Activated CD4-positive, alpha-beta T cell treated with anti-CD3 and anti-CD28 coated beads for 24 hours (primary cell): ENCODE data around the gene ZNF329.
"Not testable (repeated sequence)": the region's sequence is repeated elsewhere in the genome, so short reads cannot be mapped to it uniquely, and the experiment has no call there.

Source experiments
- DNase-seq, 2 donors: peaks; one replicate each; pipeline ENCODE4 v3.0.0-alpha.2; 2020; ENCODE audit warnings: low read depth in 2 of 2

Gene ZNF329

DNA sequence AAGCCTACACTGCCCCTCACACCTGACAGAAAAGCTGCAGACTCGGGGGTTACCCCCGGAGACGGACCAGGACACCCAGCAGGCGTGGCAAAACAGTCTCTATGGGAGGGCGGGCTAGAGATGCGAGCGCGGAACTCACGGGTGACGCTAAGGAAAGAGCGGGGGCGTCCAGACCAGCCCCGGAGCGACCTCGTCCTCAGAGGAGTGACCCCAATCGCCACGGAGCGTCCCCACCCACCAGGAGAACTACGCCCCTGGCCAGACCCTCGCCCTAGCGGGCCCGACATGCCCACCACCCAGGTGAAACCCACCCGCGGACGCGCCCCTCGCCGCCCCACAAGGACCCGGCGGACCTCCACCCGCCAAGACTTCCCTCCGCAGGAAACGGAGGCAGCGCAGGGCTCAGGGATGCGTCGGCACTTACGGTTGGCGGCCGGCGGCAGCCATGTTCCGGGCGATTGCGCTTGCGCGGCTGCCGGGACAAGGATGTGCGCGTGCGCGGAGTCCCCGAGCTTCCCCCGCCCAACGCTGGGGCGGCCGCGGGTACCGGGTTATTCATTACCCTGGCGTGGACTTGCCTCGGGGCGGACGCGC, at the start of gene ZNF329:
Gene ZNF329, minus strand, starts transcription at position 462 of the 594 bp plus-strand sequence. CDS start 21,286 bp downstream, outside the sequence.
- peak; percentile 89 to 91 for DNase-seq

DNA sequence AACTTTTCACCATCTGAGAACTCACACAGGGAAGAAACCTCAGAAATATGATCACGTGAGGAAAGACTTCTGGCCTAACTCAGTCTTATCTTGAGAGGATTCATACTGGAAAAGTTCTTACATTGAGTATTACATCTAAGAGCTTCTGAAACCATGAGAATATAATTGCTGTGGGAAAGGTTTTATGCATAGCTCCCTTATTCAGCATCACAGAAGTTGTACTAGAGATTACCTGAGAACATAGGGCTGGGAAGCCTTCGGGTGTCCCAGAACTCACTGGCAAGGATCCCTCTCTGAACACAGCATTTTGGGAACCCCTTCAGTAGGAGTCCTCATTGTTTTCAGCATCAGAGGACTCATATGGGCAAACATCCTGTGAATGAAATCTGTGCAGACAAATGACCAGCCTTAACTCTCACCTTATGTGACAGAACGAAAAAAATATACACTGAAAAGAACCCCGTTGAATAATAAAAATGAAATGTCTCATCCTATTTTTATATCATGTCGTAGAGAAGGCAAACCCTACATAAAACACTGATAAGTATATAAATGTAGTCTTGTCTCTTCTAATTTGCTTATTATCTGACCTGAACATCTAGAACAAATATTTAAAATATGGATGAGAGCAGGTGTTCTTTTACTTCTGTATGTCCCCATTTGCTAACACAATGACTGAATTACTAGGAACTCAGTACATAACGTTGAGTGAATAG, 46.5 kb upstream of the ZNF329 start:
- DNase-seq, result no peak

DNA sequence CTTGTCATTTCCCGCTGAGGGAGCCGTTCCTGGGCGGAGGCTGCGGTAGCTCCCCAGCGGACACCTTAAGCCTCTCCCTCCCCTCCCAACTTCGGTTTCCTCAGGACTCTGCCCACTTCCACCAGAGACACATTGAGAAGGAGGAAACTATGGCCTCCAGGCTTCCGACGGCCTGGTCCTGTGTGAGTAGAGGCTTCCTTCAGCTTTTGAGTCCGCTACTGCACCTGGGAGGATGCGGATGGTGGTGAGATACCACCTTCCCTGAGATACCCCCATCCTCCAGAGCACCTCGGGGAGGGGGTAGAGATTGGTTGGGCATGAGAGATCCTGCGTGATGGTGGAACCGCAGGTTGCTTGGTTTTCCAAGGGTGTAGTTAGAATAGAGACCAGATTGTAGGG, 33.2 kb upstream of the ZNF329 start:
- DNase-seq, result peak in 1 of 2 donors; percentile 14

DNA sequence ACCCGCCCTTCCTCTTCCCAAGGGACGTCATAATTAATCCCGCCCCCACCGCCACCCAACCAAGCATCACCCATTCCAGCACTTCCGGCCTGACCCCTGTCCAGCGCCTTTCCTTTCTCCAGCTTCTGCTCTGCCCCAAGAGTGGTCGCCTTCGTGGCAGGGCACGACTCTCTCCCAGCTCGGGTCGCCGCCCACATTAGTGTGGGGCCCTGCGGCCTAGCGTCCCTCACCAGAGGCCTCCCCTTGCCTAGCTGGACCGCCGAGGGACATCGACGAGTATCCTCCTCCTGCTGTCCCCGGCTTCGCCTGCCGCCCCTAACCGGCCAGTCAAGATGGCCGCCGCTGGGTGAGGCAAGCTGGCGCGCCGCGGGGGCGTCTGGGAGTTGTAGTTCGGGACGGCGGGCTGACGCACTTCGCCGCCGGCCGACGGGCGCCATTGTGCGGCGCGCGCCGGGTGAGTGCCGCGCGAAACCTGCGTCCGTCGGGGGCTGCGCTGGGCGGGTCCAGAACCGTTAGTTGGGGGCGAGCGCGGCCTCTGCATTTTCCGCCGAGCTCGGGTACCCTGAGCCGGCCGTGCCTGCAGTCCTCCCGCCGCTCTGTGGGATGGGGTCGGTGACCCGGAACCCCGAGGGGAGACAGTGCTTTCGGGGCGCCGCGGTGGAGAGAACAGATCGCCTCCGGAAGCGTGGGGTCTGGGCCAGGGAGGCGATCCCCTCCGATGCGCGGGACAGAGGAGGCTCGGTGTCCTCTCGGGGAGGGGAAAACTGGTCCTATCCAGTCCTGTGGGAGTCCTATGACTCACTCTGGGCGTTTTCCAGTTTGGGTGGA, 32.6 kb upstream of the ZNF329 start, which contains the start of gene ZNF274:
Gene ZNF274, plus strand, starts transcription at position 73 of the 828 bp plus-strand sequence. CDS start 905 bp downstream, outside the sequence.
- DNase-seq, result peak; percentile 88 to 90

DNA sequence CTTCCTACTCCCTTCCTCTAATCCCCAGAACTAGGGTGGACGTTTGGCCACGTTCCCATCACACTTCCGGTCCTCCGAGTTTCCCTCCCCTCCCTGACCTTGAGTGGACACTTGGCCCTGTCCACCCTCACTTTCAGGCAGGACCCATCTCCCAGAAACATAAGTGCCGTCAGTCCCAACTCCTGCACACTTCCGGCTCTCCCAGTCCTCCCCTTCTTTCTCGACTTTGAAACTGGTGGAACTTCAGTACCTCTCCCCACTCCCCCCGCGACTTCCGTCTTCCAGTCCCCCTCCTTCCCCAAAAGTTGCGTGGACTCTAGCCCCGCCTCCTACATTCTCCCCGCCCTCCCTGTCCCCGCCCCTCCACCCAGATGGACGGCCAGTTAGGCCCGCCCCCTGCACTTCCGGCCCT, 32.0 kb upstream of the ZNF329 start:
- peak in 1 of 2 donors; percentile 70 for DNase-seq

DNA sequence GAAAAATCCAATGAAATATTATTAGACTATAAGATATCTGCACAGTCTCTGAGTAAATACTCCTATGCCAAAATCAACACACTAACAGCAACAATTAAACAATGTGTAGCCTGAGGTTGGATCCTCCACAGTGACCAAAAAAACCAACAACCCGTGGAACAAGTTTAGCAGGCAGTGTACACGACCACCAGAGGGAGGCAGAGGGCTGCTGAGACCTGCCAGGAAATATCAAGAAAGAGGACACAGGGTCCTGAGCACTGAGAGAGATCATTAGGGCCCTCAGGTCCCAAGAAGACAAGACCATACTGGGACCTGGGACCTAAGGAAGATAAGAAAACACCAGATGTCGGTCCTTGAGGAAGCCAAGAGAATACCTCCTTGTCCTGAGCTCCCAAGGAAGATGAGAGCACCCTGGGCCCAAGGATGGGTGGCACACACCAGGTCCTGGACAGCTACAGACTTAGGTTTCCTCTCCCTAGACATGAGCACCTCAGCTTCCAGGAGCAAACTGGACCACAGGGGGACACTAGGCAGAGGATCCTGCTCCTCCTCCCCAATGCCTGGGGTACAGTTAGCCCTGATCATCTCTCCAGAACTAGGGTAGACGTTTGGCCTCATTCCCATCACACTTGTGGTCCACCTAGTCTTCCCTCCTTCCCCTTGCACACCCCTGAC, 31.4 kb upstream of the ZNF329 start:
- DNase-seq, result peak; percentile 31

DNA sequence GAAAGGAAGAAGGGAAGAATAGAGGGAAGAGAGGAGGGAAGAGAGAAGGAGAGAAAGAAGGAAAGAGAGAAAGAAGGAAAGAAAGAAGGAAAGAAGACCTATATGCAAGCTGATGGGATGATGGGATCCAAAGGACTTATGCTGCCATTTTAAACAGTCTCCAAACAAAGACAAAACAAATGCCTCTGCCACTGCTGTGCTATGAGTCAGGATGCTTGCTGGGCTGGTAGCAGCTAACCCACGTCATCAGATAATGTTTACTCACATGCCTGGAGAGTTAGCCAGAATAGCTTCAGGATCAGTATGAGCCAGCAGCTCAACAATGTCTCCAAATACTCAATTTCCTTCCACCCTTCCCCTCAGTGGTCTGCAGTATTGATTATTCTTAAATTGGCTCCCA, 20.3 kb upstream of the ZNF329 start:
- no peak for DNase-seq

DNA sequence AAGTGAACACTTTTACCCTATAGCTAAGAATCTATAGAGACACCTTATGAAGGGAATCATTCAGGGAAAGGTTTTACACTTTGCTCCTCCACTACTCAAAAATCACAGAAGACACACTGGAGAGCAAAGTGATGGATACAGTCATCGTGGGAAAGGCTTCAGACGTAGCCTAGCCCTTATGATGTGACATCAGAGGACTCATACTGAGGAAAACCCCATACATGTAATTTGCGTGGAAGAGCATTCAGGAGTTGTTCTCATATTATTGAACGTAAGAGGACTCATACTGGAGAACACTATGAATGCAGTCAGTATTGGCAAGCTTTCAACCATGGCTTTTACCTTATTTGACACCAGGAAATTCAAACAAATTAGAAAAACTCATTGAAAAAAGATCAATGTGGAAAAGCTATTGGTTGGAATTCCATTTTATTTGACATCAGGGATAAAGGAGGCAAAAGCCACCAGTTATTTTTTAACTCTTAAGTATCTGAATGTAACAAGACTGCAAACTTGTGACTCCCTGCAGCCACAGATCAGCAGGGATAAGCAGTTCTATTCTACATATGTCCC, 16.2 kb upstream of the ZNF329 start:
- DNase-seq, result no peak

DNA sequence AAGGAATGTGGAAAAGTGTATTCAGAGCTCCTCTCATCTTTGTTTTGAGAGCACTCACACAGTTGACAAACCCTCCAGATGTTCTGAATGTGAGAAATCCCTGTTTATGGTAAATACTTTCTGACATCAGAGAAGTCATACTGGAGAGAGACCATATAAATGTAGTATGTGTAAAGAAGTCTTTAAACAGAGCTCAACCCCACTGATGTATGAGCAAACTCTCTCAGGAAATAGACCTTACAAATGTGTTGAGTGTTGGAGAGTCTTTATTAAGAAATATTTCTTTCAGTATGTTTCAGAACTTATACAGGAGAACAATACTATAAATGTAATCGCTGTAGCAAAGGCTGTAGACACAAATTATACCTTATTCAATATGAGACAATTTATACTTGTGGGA, 15.7 kb upstream of the ZNF329 start:
- DNase-seq, result no peak

DNA sequence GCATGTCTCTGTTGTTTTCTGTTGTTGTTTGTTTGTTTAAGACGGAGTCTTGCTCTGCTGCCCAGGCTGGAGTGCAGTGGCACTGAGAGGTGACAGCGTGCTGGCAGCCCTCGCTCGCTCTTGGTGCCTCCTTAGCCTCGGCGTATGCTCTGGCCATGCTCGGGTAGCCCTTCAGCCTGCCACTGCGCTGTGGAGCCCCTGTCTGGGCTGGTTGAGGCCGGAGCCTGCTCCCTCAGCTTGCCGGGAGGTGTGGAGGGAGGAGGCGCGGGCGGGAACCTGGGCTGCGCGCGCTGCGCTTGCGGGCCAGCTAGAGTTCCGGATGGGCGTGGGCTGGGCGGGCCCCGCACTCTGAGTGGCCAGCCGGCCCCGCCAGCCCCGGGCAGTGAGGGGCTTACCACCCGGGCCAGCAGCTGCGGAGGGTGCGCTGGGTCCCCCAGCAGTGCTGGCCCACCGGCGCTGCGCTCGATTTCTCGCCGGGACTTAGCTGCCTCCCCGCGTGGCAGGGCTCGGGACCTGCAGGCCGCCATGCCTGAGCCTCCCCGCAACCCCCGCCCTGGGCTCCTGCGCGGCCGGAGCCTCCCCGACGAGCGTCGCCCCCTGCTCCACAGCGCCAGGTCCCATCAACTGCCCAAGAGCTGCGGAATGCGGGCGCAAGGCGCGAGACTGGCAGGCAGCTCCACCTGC, 6.6 kb upstream of the ZNF329 start:
- DNase-seq, result no peak

DNA sequence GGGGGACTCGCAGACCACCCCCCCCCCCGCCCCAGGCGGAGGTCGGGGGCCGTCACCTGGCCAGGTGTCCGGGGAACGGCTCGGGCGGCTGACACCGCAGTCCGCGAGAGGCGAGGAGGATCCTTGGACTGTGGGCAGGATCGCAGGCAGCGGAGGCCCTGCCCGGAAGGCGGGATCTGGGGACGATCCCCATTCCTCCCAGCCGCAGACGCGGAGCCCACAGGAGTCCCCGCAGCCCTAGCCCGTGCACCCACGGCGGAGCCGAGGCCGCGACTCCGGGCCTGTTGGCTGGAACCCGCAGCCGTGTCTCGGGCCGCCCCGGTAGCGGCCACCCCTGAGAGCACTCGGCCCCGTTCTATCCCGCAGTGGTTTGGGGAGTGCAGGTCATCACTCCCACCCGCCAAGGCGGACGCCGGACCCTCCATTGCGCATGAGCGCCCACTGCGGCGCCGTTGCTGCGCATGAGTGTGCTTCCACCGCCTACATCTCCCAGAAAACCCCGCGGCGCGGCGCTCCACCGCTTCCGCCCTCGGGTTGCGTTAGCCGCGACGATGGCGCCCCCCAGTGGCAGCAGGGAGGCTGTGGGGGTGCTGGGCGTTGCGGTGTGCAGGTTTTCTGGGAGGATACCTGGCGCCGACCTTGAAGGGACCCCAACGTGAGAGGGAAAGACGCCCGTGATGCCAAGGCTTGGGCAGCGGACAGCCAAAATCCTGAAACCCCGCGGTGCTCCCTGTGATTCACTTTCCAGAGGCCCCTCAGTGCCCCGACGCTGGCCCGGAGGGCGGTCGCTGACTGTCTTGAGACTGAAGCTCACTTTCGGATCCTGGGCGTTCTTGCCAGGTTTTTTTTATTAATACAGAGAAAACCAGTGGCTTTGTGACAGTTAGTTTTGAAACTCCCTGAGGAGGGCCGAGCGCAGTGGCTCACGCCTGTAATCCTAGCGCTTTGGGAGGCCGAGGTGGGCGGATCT, 4.4 kb upstream of the ZNF329 start:
- peak; percentile 99 for DNase-seq

DNA sequence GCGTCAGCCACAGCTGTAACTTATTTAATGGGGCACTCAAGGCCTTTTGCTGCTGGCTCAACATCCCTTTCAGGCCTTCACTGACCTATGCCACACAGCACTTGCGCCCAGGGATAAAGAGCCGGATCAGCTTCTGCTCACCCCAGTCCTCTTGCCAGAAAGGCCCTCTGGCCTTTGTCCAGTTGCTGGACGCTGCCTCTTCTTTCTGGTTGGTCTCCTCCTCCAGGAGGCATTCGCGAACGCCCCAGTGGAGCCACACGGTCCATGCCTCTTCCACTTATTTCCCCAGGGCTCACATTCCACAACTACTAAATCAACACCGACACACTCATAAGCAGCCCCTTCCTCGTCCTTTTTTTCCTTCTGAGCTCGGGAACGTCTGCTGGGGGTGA, 3.7 kb upstream of the ZNF329 start:
- DNase-seq, result no peak

DNA sequence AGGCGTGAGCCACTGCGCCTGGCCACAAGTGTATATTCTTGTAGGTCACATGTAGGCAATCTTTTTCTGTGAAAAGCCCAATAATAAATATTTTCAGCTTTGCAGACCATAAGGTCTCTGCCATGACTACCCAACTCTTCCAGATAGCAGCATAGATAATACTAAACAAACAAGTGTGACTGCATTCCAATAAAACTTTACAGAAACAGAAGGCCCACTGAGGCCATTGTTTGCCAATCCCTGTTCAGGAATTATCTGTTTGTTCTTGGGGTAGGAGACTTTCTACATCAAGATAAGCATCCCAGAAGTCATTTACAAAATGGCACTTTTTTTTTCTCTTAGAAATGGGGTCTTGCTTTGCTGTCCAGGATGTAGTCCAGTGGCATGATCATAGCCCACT, 2.8 kb upstream of the ZNF329 start:
- no peak for DNase-seq

DNA sequence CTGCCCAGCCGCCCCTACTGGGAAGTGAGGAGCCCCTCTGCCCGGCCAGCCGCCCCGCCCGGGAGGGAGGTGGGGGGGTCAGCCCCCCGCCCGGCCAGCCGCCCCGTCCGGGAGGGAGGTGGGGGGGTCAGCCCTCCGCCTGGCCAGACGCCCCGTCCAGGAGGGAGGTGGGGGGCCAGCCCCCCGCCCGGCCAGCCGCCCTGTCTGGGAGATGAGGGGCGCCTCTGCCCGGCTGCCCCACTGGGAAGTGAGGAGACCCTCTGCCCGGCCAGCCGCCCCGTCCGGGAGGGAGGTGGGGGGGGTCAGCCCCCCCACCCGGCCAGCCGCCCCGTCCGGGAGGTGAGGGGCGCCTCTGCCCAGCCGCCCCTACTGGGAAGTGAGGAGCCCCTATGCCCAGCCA, 3.1 kb downstream of the ZNF329 start:
- DNase-seq, result not testable (repeated sequence)

DNA sequence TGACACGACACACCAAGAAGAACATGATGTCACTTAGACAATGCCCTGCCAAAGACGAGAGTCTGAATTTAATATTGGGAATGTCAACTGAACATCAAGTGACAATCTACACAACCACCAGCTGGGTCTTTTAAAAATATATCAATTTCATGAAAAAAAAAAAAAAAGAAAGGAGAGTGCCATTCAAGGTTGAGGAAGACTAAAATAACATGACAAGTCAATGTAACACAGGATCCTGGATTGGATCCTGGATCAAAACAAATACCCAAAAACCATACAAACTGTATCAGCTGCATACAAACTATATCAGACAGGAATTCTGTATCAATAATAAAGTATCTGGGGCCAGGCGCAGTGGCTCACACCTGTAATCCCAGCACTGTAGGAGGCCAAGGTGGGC, 4.7 kb downstream of the ZNF329 start:
- DNase-seq, result no peak

DNA sequence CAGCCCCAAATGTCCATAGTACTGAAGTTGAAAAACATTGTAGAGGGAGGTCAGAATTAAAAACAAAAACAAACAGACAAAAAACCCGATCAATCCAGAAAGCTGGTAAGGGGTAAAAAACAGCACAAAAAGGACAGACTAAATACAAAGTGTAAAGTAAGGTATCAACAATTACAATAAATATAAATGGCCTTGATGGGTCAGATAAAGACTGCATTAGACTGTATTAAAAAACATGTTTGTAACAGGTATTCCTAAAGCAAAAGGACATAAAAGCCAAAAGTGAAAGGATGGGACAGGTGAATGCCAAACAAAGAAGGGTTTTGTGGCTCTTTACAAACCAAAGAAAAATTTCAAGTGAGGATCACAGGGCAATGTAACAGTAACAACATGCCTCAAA, 16.3 kb downstream of the ZNF329 start:
- no peak for DNase-seq

DNA sequence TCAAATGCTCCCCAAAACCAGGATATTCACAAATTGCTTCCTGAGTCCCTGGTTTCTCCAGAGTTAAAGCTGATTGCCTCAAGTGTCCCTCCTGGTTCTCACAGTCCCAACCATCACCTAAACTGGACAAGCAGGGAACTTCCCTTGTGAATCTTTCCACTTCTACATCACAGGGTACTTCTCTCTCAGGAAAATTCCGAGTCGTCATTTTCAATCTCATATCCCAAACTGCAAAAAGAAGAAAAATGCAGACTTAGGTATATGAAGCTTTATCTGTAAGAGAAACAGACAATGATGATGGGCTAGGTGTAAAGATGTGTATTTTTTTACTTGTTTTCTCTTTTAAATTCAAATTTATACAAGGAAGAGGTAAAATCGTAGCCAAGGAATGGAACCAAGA, 21.3 kb downstream of the ZNF329 start:
- DNase-seq, result no peak

DNA sequence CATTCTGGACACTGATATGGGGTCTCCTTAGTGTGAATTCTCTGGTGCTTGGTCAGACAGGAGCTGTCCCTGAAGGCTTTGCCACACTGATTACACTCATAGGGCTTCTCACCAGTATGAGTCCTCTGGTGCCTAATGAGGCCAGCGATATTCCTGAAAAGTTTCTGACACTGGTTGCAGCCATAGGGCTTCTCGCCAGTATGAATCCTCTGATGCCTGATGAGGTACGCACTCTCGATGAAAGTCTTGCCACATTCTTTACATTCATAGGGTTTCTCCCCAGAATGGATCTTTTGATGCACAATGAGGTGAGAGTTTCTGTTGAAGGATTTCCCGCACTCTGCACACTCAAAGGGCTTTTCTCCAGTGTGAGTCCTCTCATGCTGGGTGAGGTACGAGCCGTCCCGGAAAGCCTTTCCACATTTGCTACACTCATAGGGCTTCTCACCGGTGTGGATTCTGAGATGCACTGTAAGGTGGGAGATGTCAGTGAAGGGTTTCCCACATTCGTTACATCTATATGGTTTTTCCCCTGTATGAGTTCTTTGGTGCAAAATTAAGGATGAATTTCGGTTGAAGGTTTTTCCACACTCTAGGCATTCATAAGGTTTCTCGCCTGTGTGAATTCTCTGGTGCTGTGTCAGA, 22.4 kb downstream of the ZNF329 start:
- DNase-seq, result no peak

DNA sequence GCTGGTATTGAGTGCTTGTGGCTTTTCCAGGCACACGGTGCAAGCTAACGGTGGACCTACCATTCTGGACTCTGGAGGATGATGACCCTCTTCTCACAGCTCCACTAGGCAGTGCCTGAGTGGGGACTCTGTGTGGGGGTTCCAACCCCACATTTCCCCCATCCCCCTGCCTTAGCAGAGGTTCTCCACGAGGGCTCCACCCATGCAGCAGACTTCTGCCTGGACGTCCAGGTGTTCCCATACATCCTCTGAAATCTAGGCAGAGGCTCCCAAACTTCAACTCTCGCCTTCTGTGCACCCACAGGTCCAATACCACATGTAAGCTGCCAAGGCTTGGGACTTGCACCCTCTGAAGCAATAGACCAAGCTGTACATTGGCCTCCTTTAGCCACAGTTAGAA, 27.2 kb downstream of the ZNF329 start:
- DNase-seq, result no peak
